OCI-LY1 (cell line): ENCODE data around the gene PTPRN2.

Experiments
- EZH2 ChIP-seq: fragments of 200-600 bp; sonication (generic), shearing (Covaris generic); IDR thresholded peaks from 2 replicates; pipeline ENCODE4 v1.8.0; 2017; ENCODE audit warnings: borderline replicate concordance, mixed run types, mild to moderate bottlenecking, antibody characterized with exemption, low read length, moderate library complexity, mixed read lengths
- TF ChIP-seq, protein P1 (sequence below): fragments of 200-600 bp; sonication (generic), shearing (Covaris generic); IDR thresholded peaks from 2 replicates; pipeline ENCODE4 v1.5.1; 2017; ENCODE audit warnings: mild to moderate bottlenecking, antibody characterized with exemption, low read length, moderate library complexity, mixed read lengths

GRCh38 chr7:157500171-157500960, 1087.3 kb downstream of the PTPRN2 start:
- TF ChIP-seq, protein P1, sequence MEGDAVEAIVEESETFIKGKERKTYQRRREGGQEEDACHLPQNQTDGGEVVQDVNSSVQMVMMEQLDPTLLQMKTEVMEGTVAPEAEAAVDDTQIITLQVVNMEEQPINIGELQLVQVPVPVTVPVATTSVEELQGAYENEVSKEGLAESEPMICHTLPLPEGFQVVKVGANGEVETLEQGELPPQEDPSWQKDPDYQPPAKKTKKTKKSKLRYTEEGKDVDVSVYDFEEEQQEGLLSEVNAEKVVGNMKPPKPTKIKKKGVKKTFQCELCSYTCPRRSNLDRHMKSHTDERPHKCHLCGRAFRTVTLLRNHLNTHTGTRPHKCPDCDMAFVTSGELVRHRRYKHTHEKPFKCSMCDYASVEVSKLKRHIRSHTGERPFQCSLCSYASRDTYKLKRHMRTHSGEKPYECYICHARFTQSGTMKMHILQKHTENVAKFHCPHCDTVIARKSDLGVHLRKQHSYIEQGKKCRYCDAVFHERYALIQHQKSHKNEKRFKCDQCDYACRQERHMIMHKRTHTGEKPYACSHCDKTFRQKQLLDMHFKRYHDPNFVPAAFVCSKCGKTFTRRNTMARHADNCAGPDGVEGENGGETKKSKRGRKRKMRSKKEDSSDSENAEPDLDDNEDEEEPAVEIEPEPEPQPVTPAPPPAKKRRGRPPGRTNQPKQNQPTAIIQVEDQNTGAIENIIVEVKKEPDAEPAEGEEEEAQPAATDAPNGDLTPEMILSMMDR: no peak
- no peak for TF ChIP-seq EZH2
